Measurements from ENCODE around the gene CCDC170.

Gene CCDC170

GRCh38 chr6:151548201-151548600, 54.4 kb downstream of the CCDC170 start:
- Mint-ChIP-seq H3K27me3 (peaks cover 4% of the 10 kb centered on the region), H3K9me3 (peaks cover 5% of the 10 kb centered on the region), H3K4me3 (no peak overlapping the region), H3K36me3 (ENCODE audit: low read depth) (no peaks in the 10 kb centered on the region), H3K27ac (no peak overlapping the region), H3K4me1 (ENCODE audit: low read depth) (no peaks in the 10 kb centered on the region)

- Mint-ChIP-seq H3K27ac (no peak overlapping the region), H3K27me3 (peaks cover 4% of the 10 kb centered on the region)
These were observed 56.0 kb downstream of the CCDC170 start for GRCh38 chr6:151549790-151550189.

GRCh38 chr6:151550618-151551017, 56.8 kb downstream of the CCDC170 start:
- Mint-ChIP-seq H3K27me3 (peaks cover 4% of the 10 kb centered on the region), H3K4me3 (no peak overlapping the region), H3K27ac (no peak overlapping the region), H3K4me1 (ENCODE audit: low read depth) (no peaks in the 10 kb centered on the region), H3K36me3 (ENCODE audit: low read depth) (no peaks in the 10 kb centered on the region), H3K9me3 (peaks cover 5% of the 10 kb centered on the region)

More at GRCh38 chr6:151549790-151550189, 56.0 kb downstream of the CCDC170 start:
- Mint-ChIP-seq H3K4me1 (ENCODE audit: low read depth) (no peaks in the 10 kb centered on the region), H3K4me3 (no peak overlapping the region), H3K36me3 (ENCODE audit: low read depth) (no peaks in the 10 kb centered on the region), H3K9me3 (peaks cover 5% of the 10 kb centered on the region)

GRCh38 chr6:151551223-151551857, 57.5 kb downstream of the CCDC170 start:
- H3K9me3 Mint-ChIP-seq: peaks cover 5% of the 10 kb centered on the region
- peaks cover 4% of the 10 kb centered on the region for H3K27me3 Mint-ChIP-seq
- no peak overlapping the region for H3K4me3 Mint-ChIP-seq
- H3K36me3 Mint-ChIP-seq (ENCODE audit: low read depth): no peaks in the 10 kb centered on the region
- no peaks in the 10 kb centered on the region for H3K4me1 Mint-ChIP-seq (ENCODE audit: low read depth)
- H3K27ac Mint-ChIP-seq: no peak overlapping the region

DNA sequence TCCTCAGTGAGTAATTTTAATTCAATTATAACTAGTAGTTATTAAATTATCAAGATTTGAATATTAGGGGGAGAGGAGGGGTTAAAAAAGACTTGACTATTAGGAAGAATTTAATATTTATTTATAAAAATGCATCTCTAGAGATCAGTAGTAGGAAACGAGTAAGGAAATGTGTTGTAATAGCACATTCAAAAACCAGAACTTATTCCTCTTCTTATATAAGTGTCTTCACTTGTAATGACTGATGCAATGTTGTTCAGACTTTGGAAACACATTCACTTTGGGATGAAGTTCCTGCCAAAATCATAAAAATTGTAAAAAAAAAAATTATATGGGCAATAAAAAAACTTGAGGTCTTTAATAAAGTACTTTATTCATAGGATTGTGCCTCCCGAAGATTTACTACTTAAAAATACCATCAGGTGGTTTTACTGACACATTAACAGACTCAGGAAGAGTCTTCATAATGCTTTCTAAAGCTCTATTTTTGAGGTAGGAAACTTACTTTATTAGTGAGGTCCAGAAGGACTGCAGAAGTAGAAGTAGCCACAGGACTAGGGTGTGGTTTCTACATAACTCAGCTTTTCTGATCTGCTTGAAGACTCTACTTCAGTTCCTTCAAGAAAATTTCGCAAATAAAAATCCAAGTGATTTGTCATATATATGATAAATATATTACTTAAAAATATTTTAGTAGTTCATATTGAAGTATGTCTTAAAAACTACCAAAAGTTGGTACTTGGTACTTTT, 59.8 kb downstream of the CCDC170 start:
- Mint-ChIP-seq H3K36me3 (ENCODE audit: low read depth) (no peaks in the 10 kb centered on the region), H3K4me3 (no peak overlapping the region), H3K4me1 (ENCODE audit: low read depth) (no peaks in the 10 kb centered on the region), H3K27me3 (peaks cover 3% of the 10 kb centered on the region), H3K27ac (no peak overlapping the region), H3K9me3 (peaks cover 5% of the 10 kb centered on the region)

DNA sequence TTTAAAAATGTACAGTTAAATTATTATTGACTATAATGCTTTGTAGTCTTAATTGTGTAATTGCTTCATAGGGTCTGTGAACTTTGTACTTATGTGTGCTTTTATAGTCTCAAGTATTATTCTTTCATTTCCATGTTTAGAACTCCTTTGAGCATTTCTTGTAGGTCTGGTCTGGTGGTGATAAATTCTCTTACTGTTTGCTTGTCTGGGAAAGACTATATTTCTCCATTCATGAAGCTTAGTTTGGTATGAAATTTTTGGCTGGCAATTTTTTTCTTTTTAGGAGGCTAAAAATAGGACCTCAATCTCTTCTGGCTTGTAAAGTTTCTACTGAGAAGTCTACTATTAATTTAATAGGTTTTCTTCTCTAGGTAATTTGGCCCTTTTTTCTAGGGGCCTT, 67.4 kb downstream of the CCDC170 start:
- H3K27ac Mint-ChIP-seq: no peak overlapping the region
- H3K4me1 Mint-ChIP-seq (ENCODE audit: low read depth): no peaks in the 10 kb centered on the region
- peaks cover 6% of the 10 kb centered on the region for H3K36me3 Mint-ChIP-seq (ENCODE audit: low read depth)
- H3K9me3 Mint-ChIP-seq: peaks cover 28% of the 10 kb centered on the region
- peaks cover 12% of the 10 kb centered on the region for H3K27me3 Mint-ChIP-seq
- H3K4me3 Mint-ChIP-seq: no peak overlapping the region

- Mint-ChIP-seq H3K9me3 (peaks cover 24% of the 10 kb centered on the region), H3K4me3 (no peak overlapping the region), H3K27ac (no peak overlapping the region), H3K4me1 (ENCODE audit: low read depth) (no peaks in the 10 kb centered on the region), H3K27me3 (peaks cover 9% of the 10 kb centered on the region), H3K36me3 (ENCODE audit: low read depth) (peaks cover 6% of the 10 kb centered on the region)
These were observed 70.8 kb downstream of the CCDC170 start for GRCh38 chr6:151564654-151565053.

DNA sequence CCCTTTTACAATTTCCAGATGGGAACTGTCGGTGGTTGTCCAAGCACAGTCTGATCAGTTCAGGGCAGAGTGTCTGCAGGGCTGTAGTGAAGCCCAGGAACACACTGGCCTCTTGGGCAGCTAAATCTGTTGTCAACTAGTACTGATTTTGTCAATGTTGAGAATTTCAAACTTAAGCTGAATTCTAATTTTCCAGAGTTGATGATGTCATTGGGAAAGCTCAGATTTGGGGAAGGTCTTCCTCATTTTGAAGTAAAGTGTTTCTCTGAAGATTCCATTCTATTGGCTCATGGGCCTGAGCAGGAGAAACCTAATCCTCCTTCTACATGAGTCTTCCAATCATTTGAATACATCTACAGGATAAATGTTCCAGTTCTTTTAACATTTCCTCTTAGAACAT, 72.1 kb downstream of the CCDC170 start:
- peaks cover 11% of the 10 kb centered on the region for H3K27me3 Mint-ChIP-seq
- no peaks in the 10 kb centered on the region for H3K4me1 Mint-ChIP-seq (ENCODE audit: low read depth)
- H3K9me3 Mint-ChIP-seq: peaks cover 15% of the 10 kb centered on the region
- H3K27ac Mint-ChIP-seq: no peak overlapping the region
- peaks cover 6% of the 10 kb centered on the region for H3K36me3 Mint-ChIP-seq (ENCODE audit: low read depth)
- H3K4me3 Mint-ChIP-seq: no peak overlapping the region

DNA sequence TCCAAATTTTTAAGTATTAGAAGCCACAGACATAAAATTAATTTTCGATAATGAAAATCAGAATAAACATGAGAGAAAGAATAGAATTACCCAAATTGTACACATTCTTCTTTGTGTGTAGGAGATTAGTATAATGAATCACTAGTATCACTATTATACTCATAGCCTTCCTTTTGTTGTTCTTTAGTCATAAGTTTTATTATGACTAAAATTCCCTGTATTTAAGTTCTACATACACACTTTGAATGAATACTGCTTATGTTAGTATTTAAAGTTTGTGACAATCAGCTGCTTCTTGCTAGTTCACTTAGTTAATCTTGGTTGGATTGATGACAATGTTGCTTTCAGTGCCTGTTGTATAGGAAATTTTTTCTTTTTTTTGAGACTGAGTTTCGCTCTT, 72.7 kb downstream of the CCDC170 start:
- peaks cover 6% of the 10 kb centered on the region for H3K36me3 Mint-ChIP-seq (ENCODE audit: low read depth)

DNA sequence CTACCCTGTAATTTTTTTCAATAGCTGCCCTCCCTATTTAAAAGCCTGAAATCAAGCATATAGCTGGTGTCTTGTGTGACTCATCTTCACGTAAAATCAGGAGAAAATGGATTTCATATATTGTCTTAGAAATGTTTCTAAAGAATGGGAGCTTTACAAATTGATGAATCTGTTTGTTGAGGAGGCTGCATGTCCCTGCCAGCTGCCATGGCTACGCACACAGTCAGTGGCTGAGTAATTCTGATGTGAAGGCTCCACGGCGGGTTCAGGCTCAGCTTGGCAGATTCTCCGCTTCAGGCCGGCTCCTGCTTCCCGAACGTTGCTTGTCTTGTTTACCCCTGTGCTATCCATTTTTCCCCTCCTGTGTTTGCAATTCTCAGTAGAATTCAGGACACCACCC, 82.8 kb downstream of the CCDC170 start:
- Mint-ChIP-seq H3K4me1 (ENCODE audit: low read depth) (no peaks in the 10 kb centered on the region), H3K36me3 (ENCODE audit: low read depth) (no peaks in the 10 kb centered on the region), H3K4me3 (no peak overlapping the region), H3K9me3 (no peaks in the 10 kb centered on the region), H3K27me3 (peaks cover 2% of the 10 kb centered on the region), H3K27ac (no peak overlapping the region)

More for the DNA sequence above, 72.7 kb downstream of the CCDC170 start:
- no peak overlapping the region for H3K27ac Mint-ChIP-seq
- H3K9me3 Mint-ChIP-seq: peaks cover 15% of the 10 kb centered on the region
- H3K4me1 Mint-ChIP-seq (ENCODE audit: low read depth): no peaks in the 10 kb centered on the region
- H3K27me3 Mint-ChIP-seq: peaks cover 11% of the 10 kb centered on the region
- no peak overlapping the region for H3K4me3 Mint-ChIP-seq

DNA sequence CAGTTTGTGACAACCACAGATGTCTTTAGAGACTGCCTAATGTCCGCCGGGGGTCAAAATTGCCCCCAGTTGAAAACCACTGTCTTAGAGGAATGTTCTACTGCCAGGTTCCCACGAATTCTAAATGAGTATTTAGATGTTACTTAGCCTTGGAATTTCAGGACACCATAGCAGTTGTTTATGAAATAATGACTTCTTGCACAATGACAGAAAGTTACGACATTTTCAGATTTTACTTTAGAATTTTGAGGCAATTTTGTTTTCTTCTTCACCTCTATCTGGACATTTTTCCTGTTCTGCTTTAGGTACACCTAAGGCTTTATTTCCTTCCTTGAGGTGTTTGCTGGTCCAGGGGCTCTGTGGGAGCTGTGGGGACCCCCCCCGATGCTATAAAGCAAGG, 83.4 kb downstream of the CCDC170 start:
- Mint-ChIP-seq H3K9me3 (peaks cover 2% of the 10 kb centered on the region), H3K36me3 (ENCODE audit: low read depth) (no peaks in the 10 kb centered on the region)

DNA sequence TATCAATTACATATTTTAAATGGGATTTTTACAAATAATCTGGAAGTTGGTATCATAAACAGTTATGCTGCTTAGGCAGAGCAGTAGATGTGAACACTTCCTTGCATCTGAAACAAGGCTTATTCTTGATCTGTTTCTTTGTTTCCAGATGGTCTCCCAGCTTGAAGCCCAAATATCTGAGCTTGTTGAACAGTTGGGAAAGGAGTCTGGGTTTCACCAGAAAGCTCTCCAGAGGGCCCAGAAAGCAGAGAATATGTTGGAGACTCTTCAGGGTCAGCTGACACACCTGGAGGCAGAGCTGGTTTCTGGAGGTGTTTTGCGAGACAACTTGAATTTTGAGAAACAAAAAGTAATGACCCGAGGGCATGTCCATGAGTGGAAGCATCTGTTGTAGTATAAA, 91.9 kb downstream of the CCDC170 start:
- no peak overlapping the region for H3K4me3 Mint-ChIP-seq
- H3K36me3 Mint-ChIP-seq (ENCODE audit: low read depth): no peaks in the 10 kb centered on the region
- H3K4me1 Mint-ChIP-seq (ENCODE audit: low read depth): no peaks in the 10 kb centered on the region
- peaks cover 6% of the 10 kb centered on the region for H3K9me3 Mint-ChIP-seq
- no peak overlapping the region for H3K27ac Mint-ChIP-seq
- H3K27me3 Mint-ChIP-seq: peaks cover 5% of the 10 kb centered on the region

More for the DNA sequence above, 83.4 kb downstream of the CCDC170 start:
- peaks cover 3% of the 10 kb centered on the region for H3K27me3 Mint-ChIP-seq
- H3K4me3 Mint-ChIP-seq: no peak overlapping the region
- H3K4me1 Mint-ChIP-seq (ENCODE audit: low read depth): no peaks in the 10 kb centered on the region
- H3K27ac Mint-ChIP-seq: no peak overlapping the region

DNA sequence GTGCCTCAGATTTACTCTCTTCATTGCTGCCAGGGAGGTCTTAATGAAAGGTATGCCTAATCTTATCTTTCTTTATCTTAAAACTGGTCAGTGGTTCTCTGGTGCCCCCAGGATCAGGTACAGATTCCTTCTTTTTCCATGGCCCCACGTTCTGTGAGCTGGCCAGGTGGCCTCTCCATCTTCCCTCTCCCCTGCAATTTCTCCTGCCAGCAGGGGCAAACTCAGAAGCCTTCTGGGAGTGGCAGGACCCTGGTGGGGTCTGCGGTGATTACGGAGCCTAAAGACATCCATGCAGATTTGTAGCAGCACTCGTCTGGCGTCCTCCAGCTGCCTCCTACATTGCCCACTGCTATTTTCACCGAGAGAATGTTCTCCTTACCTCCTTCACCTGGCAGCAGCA, 95.8 kb downstream of the CCDC170 start:
- no peak overlapping the region for H3K27ac Mint-ChIP-seq
- H3K4me3 Mint-ChIP-seq: no peak overlapping the region
- no peaks in the 10 kb centered on the region for H3K27me3 Mint-ChIP-seq
- peaks cover 9% of the 10 kb centered on the region for H3K9me3 Mint-ChIP-seq
- no peaks in the 10 kb centered on the region for H3K4me1 Mint-ChIP-seq (ENCODE audit: low read depth)
- H3K36me3 Mint-ChIP-seq (ENCODE audit: low read depth): no peaks in the 10 kb centered on the region

- Mint-ChIP-seq H3K9me3 (peaks cover 9% of the 10 kb centered on the region), H3K4me3 (no peak overlapping the region), H3K4me1 (ENCODE audit: low read depth) (no peaks in the 10 kb centered on the region), H3K27ac (no peak overlapping the region), H3K36me3 (ENCODE audit: low read depth) (no peaks in the 10 kb centered on the region), H3K27me3 (no peaks in the 10 kb centered on the region)
These were observed 96.9 kb downstream of the CCDC170 start for GRCh38 chr6:151590742-151591141.

DNA sequence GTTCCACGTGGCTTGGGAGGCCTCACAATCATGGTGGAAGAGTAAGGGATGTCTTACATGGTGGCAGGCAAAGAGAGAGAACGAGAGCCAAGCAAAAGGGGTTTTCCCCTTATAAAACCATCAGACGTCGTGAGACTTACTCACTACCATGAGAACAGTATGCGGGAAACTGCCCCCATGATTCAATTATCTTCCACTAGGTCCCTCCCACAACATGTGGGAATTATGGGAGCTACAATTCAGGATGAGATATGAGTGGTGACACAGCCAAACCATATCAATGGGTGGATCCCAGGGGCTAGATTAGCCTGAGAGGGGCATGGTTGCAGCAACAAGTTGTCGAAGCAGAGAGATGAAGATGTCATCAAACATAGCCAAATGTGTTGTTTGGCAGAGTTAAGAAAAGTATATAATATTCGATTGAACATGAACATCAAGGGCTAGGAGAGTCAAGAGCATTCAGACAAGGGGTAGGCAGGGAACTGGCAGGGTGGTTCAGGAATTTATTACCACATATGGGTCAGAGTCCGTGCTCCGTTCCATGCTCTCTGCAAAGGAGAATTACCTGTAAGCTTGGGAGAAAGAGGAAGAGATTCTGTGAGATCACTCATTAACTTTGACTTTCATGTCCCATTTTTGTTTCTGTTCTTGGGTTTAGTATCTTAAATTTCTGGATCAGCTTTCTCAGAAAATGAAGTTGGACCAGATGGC, 98.8 kb downstream of the CCDC170 start:
- H3K9me3 Mint-ChIP-seq: peaks cover 9% of the 10 kb centered on the region
- H3K4me3 Mint-ChIP-seq: no peak overlapping the region
- H3K27me3 Mint-ChIP-seq: no peaks in the 10 kb centered on the region
- H3K4me1 Mint-ChIP-seq (ENCODE audit: low read depth): no peaks in the 10 kb centered on the region
- no peak overlapping the region for H3K27ac Mint-ChIP-seq
- H3K36me3 Mint-ChIP-seq (ENCODE audit: low read depth): no peaks in the 10 kb centered on the region
